ENCODE results near the gene THSD7A.

The THSD7A gene

GRCh38 chr7:11492307-11492706 lies 339.7 kb downstream of the THSD7A start:
- FAIRE-seq, result no peak

- FAIRE-seq, result no peak
Measured at GRCh38 chr7:11491811-11492210, 340.2 kb downstream of the THSD7A start.

GRCh38 chr7:11489280-11489679 lies 342.7 kb downstream of the THSD7A start:
- FAIRE-seq, result no peak

GRCh38 chr7:11486271-11486670 lies 345.7 kb downstream of the THSD7A start:
- no peak for FAIRE-seq

- no peak for FAIRE-seq
Measured at GRCh38 chr7:11485636-11486035, 346.4 kb downstream of the THSD7A start.

GRCh38 chr7:11480143-11480542 lies 351.9 kb downstream of the THSD7A start:
- FAIRE-seq, result no peak

GRCh38 chr7:11478882-11479281 lies 353.1 kb downstream of the THSD7A start:
- FAIRE-seq, result no peak

GRCh38 chr7:11478426-11478825 lies 353.6 kb downstream of the THSD7A start:
- no peak for FAIRE-seq

- no peak for FAIRE-seq
Measured at GRCh38 chr7:11474902-11475585, 357.0 kb downstream of the THSD7A start.

- FAIRE-seq, result no peak
Measured at GRCh38 chr7:11473807-11474424, 358.1 kb downstream of the THSD7A start.

- FAIRE-seq, result no peak
Measured at GRCh38 chr7:11473220-11473619, 358.8 kb downstream of the THSD7A start.

GRCh38 chr7:11472646-11473045 lies 359.4 kb downstream of the THSD7A start:
- FAIRE-seq, result no peak

- no peak for FAIRE-seq
Measured at GRCh38 chr7:11471255-11471654, 360.7 kb downstream of the THSD7A start.

GRCh38 chr7:11469028-11469745 lies 362.8 kb downstream of the THSD7A start:
- no peak for FAIRE-seq

GRCh38 chr7:11466517-11467105 lies 365.4 kb downstream of the THSD7A start:
- no peak for FAIRE-seq

- FAIRE-seq, result no peak
Measured at GRCh38 chr7:11464624-11465023, 367.4 kb downstream of the THSD7A start.

- FAIRE-seq, result no peak
Measured at GRCh38 chr7:11461946-11462345, 370.1 kb downstream of the THSD7A start.

GRCh38 chr7:11458736-11459483 lies 373.1 kb downstream of the THSD7A start:
- no peak for FAIRE-seq

- no peak for FAIRE-seq
Measured at GRCh38 chr7:11457419-11457818, 374.6 kb downstream of the THSD7A start.

GRCh38 chr7:11456574-11456973 lies 375.4 kb downstream of the THSD7A start:
- FAIRE-seq, result no peak

- no peak for FAIRE-seq
Measured at GRCh38 chr7:11452476-11452875, 379.5 kb downstream of the THSD7A start.

GRCh38 chr7:11450281-11450680 lies 381.7 kb downstream of the THSD7A start:
- no peak for FAIRE-seq

GRCh38 chr7:11449316-11449715 lies 382.7 kb downstream of the THSD7A start:
- no peak for FAIRE-seq
